Sciatic nerve (tissue), 2 donors: ENCODE results near the gene CPXM2. TPM values are rescaled to one million over a fixed set of nuclear protein-coding genes. Genes with fewer than 3 reads are reported as not detected.
A peak's percentile ranks its signal among the peaks of the same experiment; 100 is the strongest.

ENCODE experiments used
- ATAC-seq: fragments of 200-7000 bp; cut with Tn5 transposase; one replicate; pipeline ENCODE4 v1.9.1; 2020; ENCODE audit warnings: mild to moderate bottlenecking, moderate library complexity
- DNase-seq: peaks from one replicate; pipeline ENCODE4 v3.0.0-alpha.2; 2020; ENCODE audit warnings: low spot score
- intact Hi-C: fragments of 100-400 bp; cut with DNase I; formaldehyde crosslinking; loops from one replicate; pipeline ENCODE4 v1.14.2; 2022
- total RNA-seq: library from RNA; stranded (reverse); fragmentation: NEBNext Ultra II Directional; extraction: Animal tissue kit (Norgen Biotek cat#: 25700); gene quantifications from one replicate; pipeline ENCODE4 v1.2.1, GENCODE V29; 2021
- donor health status: DM: no; HTN: no; CAD: no.
- donor health status: DM: no; HTN: no; CAD: no.

The CPXM2 gene
- total RNA-seq, 1 donor from 2014 or later = 81.6 TPM

DNA sequence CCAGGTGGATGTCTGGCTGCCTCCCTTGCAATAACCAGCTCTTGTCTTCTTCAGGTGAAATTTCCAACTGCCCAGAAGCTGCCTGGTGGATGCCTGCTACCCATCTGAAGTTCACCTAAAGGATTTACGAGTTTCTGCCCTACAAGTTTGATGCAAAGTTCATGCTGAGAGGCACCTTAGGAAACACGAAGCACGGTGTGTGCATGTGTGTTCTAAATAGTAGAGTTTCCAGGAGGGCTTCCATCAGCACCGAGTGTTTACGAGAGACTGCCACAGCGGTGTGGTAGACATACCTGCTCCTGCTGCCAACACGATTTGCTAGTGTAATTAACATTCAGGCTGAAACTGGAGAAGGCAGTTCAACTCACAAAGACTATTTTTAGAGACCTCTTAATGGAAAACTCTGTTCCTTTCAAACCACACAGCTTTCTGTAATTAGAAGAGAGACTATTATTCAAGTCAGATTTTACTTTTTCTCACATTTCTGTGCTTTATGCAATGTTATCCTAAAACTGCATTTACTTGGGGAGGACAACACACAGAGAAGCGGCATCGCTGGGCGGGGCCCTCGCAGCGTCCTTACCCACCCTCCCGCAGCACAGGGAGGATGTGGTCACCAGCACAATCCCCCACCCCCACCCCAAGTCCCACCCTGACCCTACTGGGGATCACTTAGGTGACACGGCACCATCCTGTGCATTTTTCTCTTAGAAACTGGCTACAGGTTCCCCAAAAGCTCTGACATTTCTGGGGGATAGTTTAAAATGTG is 15.5 kb upstream of the CPXM2 start:
- DNase-seq = no peak
- intact Hi-C loops = no loop called here
- ATAC-seq = no peak

- no peak for ATAC-seq
These were observed 14.7 kb upstream of the CPXM2 start for GRCh38 chr10:123906296-123906695.

DNA sequence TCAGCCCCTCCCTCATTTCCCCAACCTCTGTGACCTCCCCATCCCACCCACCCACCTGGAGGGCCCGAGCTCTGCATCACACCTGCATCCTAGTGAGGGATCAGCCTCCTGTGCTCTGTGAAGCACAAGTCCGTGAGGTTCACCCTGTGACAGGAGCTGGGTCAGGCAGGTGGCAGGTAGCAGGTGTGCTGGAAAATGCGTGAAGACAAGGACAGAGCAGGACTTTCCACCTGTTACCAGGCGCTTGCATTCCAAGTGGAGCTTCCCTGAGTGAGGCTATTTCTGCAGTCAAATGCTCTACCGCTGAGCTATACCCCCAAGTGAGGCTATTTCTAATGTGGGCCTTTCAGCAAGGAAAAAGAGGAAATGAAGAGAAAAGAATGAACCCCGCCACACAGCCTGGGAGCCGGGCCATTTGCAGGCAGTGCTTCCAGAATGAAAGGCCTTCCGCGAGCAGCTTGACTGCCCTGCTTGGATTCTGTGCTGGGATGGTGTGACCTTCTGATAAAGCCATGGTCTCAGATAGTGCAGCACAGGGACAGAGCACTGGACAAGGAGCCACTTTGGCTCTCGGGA is 13.3 kb upstream of the CPXM2 start:
- intact Hi-C loops = no loop called here
- ATAC-seq = no peak
- DNase-seq = no peak

More at GRCh38 chr10:123906296-123906695, 14.7 kb upstream of the CPXM2 start:
- no peak for DNase-seq
- intact Hi-C loops = no loop called here

DNA sequence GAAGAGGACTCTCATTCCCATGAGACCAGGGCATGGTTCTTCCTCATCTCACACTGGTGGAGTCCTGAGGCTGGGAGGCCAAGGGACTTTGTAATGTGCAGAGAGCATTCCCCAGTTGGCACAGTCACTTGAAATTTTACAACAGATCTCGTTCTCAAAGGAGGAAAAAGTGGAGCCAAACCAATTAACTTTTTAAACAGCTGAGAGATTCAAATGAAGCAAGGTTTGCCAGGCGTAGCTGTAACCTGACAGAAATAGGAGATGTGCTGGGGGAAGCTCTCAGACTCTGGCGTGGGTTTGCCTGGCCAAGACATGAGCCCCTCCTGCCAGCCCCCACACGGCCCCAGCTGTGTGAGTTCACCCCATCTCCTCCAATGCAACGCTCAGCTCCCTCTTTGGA is 12.0 kb upstream of the CPXM2 start:
- DNase-seq (no peak), ATAC-seq (no peak)
- intact Hi-C loops = no loop called here

DNA sequence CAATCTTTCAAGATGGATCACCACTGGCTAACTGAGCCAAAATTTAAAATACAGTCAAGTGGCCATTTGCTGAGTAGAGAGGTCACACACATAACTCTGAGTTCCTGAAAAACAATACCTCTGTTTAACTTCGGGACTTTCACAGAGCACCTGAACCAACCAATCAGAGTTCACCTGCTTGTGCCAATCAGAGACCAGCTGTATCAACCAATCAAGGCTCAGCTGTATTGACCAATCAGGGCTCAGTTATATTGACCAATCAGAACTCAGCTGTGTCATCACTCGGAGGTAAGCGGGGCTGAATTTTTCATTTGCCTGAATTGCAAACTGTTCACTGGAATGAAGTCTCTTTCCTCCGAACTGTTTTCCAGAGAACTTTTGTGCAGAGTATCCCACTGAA is 10.0 kb upstream of the CPXM2 start:
- intact Hi-C loops = no loop called here
- ATAC-seq = no peak

DNA sequence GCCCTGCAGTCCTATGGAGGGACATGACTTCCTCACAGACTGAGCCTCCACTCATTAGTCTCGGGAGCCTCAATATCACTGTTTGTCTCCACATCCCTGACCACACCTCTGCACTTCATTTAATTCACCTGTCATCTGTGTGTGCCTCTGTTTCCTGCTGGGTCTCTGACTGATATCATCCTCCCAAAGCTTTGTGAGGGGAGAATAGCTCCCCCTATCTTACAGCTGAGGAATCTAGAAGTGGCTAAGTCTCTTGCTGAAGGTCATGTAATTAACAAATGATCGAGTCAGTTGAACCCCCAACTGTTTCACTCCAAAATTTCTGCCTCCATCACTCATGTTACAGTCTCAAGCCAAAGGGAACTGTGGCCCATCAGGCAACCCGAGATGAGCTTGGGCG is 5.5 kb upstream of the CPXM2 start:
- intact Hi-C loops = no loop called here
- ATAC-seq = no peak

More for the DNA sequence above, 10.0 kb upstream of the CPXM2 start:
- DNase-seq = no peak

GRCh38 chr10:123896246-123896927 is 4.8 kb upstream of the CPXM2 start:
- DNase-seq (no peak), ATAC-seq (peak; percentile 82)
- intact Hi-C loops = no loop called here

More for the DNA sequence above, 5.5 kb upstream of the CPXM2 start:
- no peak for DNase-seq

GRCh38 chr10:123893651-123894050 is 2.0 kb upstream of the CPXM2 start:
- DNase-seq = no peak
- no peak for ATAC-seq
- intact Hi-C loops = no loop called here

DNA sequence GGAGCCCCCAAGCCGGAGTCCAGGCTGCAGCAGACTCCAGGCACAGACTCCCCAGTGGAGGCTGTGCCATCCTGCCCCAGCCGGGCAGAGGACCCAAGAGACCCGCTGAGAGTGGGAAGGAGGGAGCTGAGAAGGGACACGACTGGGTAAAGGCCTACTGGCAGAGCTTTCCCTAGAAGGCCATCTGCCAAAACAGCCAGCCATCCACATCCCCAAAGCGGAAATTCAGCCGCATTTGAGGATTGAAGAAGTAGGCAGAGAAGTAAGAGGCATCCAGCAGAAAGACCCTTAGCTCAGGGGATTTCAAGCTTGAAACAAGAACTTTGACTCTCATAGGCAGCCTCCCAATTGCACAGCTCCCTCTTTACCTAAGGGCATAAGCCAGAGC is 857 bp downstream of the CPXM2 start:
- peak; percentile 47 for ATAC-seq
- intact Hi-C loops = no loop called here
- no peak for DNase-seq

GRCh38 chr10:123890226-123890625 is 1.4 kb downstream of the CPXM2 start:
- intact Hi-C loops = no loop called here
- DNase-seq (peak; percentile 68), ATAC-seq (peak; percentile 50)

GRCh38 chr10:123889821-123890220 is 1.8 kb downstream of the CPXM2 start:
- no peak for ATAC-seq
- intact Hi-C loops = no loop called here
- no peak for DNase-seq

- intact Hi-C loops = no loop called here
- DNase-seq (no peak), ATAC-seq (no peak)
These were observed 2.9 kb downstream of the CPXM2 start for GRCh38 chr10:123888751-123889150.

GRCh38 chr10:123888256-123888655 is 3.4 kb downstream of the CPXM2 start:
- DNase-seq = no peak
- no peak for ATAC-seq
- intact Hi-C loops = no loop called here

DNA sequence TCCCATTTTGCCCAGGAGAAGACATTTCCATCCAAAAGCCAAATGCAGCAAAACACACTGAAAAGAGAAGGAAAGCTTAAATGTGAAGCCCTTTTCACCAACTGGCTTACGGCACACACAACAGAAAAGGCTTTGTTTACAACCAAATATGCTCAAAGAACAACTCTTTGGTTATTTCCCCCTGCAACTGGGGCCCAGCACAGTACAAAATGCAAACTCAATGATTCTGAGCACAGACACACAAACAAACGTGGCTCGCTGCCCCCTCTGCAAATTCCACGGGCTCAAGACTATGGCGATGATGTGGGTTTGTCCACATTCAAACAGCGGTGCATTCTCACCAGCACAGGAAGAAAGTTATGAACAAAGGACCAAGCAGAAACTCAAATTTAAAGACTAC is 5.3 kb downstream of the CPXM2 start:
- intact Hi-C loops = no loop called here
- ATAC-seq (peak; percentile 19), DNase-seq (no peak)

- intact Hi-C loops = no loop called here
- no peak for DNase-seq
- peak; percentile 64 for ATAC-seq
These were observed 6.0 kb downstream of the CPXM2 start for GRCh38 chr10:123885406-123886170.

GRCh38 chr10:123884907-123885381 is 6.7 kb downstream of the CPXM2 start:
- intact Hi-C loops = no loop called here
- ATAC-seq (no peak), DNase-seq (no peak)

- ATAC-seq (no peak), DNase-seq (no peak)
- intact Hi-C loops = no loop called here
These were observed 7.2 kb downstream of the CPXM2 start for GRCh38 chr10:123884351-123884906.

- intact Hi-C loops = no loop called here
- ATAC-seq (no peak), DNase-seq (no peak)
These were observed 7.8 kb downstream of the CPXM2 start for GRCh38 chr10:123883673-123884320.
